Central memory CD8-positive, alpha-beta T cell (primary cell): ENCODE measurements around the gene BSND.

Experiments
- ATAC-seq: fragments of 150-1000 bp; cut with Tn5 transposase; replicated peaks from 2 replicates; pipeline ENCODE4 v1.10.0; 2022; ENCODE audit warnings: mild to moderate bottlenecking, moderate FRiP score, moderate number of reproducible peaks; ENCODE audit not compliant: poor library complexity, severe bottlenecking; ENCODE audit errors: extremely low read depth
- DNase-seq, 2 donors: peaks; one replicate each; pipeline ENCODE4 v3.0.0; 2021; ENCODE audit warnings: low spot score in 2 of 2
- H3K27ac Mint-ChIP-seq: one replicate; pipeline ENCODE4 v1.8.0; 2022; ENCODE audit warnings: low read depth, mild to moderate bottlenecking, moderate library complexity, mixed read lengths
- H3K27me3 Mint-ChIP-seq: one replicate; pipeline ENCODE4 v1.8.0; 2022; ENCODE audit warnings: mixed read lengths
- H3K36me3 Mint-ChIP-seq: one replicate; pipeline ENCODE4 v1.8.0; 2022; ENCODE audit warnings: mild to moderate bottlenecking, moderate library complexity, mixed read lengths; ENCODE audit not compliant: insufficient read depth
- H3K4me1 Mint-ChIP-seq: one replicate; pipeline ENCODE4 v1.8.0; 2022; ENCODE audit warnings: mixed read lengths
- H3K4me3 Mint-ChIP-seq: one replicate; pipeline ENCODE4 v1.8.0; 2022; ENCODE audit warnings: mild to moderate bottlenecking, moderate library complexity, mixed read lengths
- H3K9me3 Mint-ChIP-seq: one replicate; pipeline ENCODE4 v1.8.0; 2022; ENCODE audit warnings: mixed read lengths

Gene BSND

DNA sequence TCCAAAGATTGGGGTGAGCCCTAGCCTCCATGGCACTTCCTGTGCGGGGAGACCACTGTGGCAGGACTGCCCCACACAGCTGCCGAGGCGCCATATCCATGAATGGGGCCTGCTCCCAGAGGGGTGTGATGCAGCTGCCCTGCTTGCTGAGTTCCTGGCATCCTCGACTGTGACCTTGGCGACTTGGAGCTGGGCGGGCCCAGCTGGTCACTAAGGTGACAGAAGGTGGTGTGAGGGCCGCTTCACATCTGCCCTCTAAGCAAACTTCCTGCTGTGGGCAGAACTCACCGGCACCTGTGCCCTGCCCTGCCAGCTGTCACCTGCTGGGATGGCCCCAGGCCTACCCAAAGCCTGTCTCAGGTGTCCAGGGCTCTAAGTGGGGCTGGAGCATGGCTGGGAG lies 9.3 kb upstream of the BSND start:
- ATAC-seq (no peak), DNase-seq (no peak)
- no peaks in the 10 kb centered on the region for H3K9me3 Mint-ChIP-seq
- no peaks in the 10 kb centered on the region for H3K4me1 Mint-ChIP-seq
- no peak overlapping the region for H3K4me3 Mint-ChIP-seq
- no peaks in the 10 kb centered on the region for H3K36me3 Mint-ChIP-seq
- H3K27ac Mint-ChIP-seq: peak overlapping the region; percentile 6
- H3K27me3 Mint-ChIP-seq: no peaks in the 10 kb centered on the region

GRCh38 chr1:54989968-54990810 lies 8.5 kb upstream of the BSND start:
- ATAC-seq (no peak), DNase-seq (no peak)
- Mint-ChIP-seq H3K4me1 (peaks cover 4% of the 10 kb centered on the region), H3K27ac (no peak overlapping the region), H3K27me3 (no peaks in the 10 kb centered on the region), H3K9me3 (no peaks in the 10 kb centered on the region), H3K36me3 (no peaks in the 10 kb centered on the region), H3K4me3 (no peak overlapping the region)

- DNase-seq (no peak), ATAC-seq (no peak)
- peaks cover 1% of the 10 kb centered on the region for H3K36me3 Mint-ChIP-seq
- peaks cover 12% of the 10 kb centered on the region for H3K4me1 Mint-ChIP-seq
- no peaks in the 10 kb centered on the region for H3K27me3 Mint-ChIP-seq
- H3K4me3 Mint-ChIP-seq: no peak overlapping the region
- H3K9me3 Mint-ChIP-seq: no peaks in the 10 kb centered on the region
- no peak overlapping the region for H3K27ac Mint-ChIP-seq
Observed at GRCh38 chr1:54990916-54991315, 7.8 kb upstream of the BSND start.

- no peak overlapping the region for H3K27ac Mint-ChIP-seq
- ATAC-seq: no peak
Observed at GRCh38 chr1:54991939-54992338, 6.8 kb upstream of the BSND start.

GRCh38 chr1:54993140-54993539 lies 5.6 kb upstream of the BSND start:
- DNase-seq (no peak), ATAC-seq (no peak)
- H3K27ac Mint-ChIP-seq: no peak overlapping the region
- no peak overlapping the region for H3K4me3 Mint-ChIP-seq
- peaks cover 4% of the 10 kb centered on the region for H3K36me3 Mint-ChIP-seq
- H3K27me3 Mint-ChIP-seq: peaks cover 9% of the 10 kb centered on the region
- H3K9me3 Mint-ChIP-seq: no peaks in the 10 kb centered on the region
- peaks cover 20% of the 10 kb centered on the region for H3K4me1 Mint-ChIP-seq

More at GRCh38 chr1:54991939-54992338, 6.8 kb upstream of the BSND start:
- Mint-ChIP-seq H3K36me3 (peaks cover 4% of the 10 kb centered on the region), H3K27me3 (peaks cover 1% of the 10 kb centered on the region), H3K4me3 (no peak overlapping the region), H3K4me1 (peaks cover 20% of the 10 kb centered on the region), H3K9me3 (no peaks in the 10 kb centered on the region)
- no peak for DNase-seq

- H3K27me3 Mint-ChIP-seq: peaks cover 9% of the 10 kb centered on the region
- DNase-seq (no peak), ATAC-seq (no peak)
- H3K27ac Mint-ChIP-seq: peak overlapping the region; percentile 63
- peaks cover 4% of the 10 kb centered on the region for H3K36me3 Mint-ChIP-seq
- H3K4me1 Mint-ChIP-seq: peaks cover 20% of the 10 kb centered on the region
- no peak overlapping the region for H3K4me3 Mint-ChIP-seq
- H3K9me3 Mint-ChIP-seq: no peaks in the 10 kb centered on the region
Observed at GRCh38 chr1:54994355-54994990, 4.3 kb upstream of the BSND start.

DNA sequence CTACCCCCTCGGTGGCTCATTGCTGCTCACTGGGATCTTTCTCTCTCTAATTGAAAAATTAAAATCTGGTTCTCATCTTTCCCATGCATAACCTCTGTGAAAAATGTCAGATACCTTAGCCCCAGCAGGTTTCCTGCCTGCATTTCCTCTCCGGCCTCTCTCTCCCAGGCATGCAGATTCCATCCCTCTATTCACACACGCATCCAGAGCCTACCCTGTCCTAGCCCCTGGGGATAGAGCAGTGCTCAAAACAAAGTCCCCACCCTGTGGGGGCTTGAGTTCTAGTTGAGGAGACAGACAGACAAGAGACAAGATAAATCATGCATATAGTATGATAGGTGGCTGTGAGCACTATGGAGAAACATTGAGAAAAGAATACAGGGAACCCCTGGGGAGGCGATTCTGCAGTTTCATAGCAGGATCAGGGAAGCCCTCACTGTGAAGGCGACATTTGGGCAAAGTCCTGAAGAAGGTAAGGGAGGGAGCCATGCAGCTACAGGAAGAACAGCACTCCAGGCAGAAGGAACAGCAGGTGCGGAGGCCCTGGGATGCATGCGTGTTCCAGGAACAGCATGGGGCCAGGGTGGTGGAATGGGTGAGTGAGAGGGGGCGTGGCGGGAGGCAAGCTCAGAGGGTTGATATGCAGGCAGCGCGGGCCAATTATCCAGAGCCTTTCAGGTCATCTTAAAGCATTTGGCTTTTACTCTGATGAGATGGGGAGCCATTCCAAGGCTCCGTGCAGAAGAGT lies 3.5 kb upstream of the BSND start:
- no peaks in the 10 kb centered on the region for H3K9me3 Mint-ChIP-seq
- H3K4me3 Mint-ChIP-seq: peak overlapping the region; percentile 43
- no peak for ATAC-seq
- peaks cover 4% of the 10 kb centered on the region for H3K36me3 Mint-ChIP-seq
- H3K4me1 Mint-ChIP-seq: peaks cover 20% of the 10 kb centered on the region
- DNase-seq: no peak
- peaks cover 9% of the 10 kb centered on the region for H3K27me3 Mint-ChIP-seq
- H3K27ac Mint-ChIP-seq: peak overlapping the region; percentile 63

- ATAC-seq: peak; percentile 94
Observed at GRCh38 chr1:54995835-54996234, 2.9 kb upstream of the BSND start.

GRCh38 chr1:54996359-54996868 lies 2.3 kb upstream of the BSND start:
- peak; percentile 75 for ATAC-seq
- Mint-ChIP-seq H3K9me3 (no peaks in the 10 kb centered on the region), H3K27me3 (peaks cover 9% of the 10 kb centered on the region), H3K36me3 (peaks cover 4% of the 10 kb centered on the region), H3K27ac (peak overlapping the region; percentile 63), H3K4me3 (peak overlapping the region; percentile 43), H3K4me1 (peaks cover 20% of the 10 kb centered on the region)
- peak; percentile 71 to 75 for DNase-seq

More at GRCh38 chr1:54995835-54996234, 2.9 kb upstream of the BSND start:
- Mint-ChIP-seq H3K27me3 (peaks cover 9% of the 10 kb centered on the region), H3K4me3 (peak overlapping the region; percentile 43), H3K9me3 (no peaks in the 10 kb centered on the region), H3K27ac (peak overlapping the region; percentile 63), H3K36me3 (peaks cover 4% of the 10 kb centered on the region), H3K4me1 (peaks cover 20% of the 10 kb centered on the region)
- DNase-seq: peak; percentile 26 to 59

- DNase-seq (no peak), ATAC-seq (no peak)
- H3K4me1 Mint-ChIP-seq: peaks cover 20% of the 10 kb centered on the region
- H3K9me3 Mint-ChIP-seq: no peaks in the 10 kb centered on the region
- peak overlapping the region; percentile 43 for H3K4me3 Mint-ChIP-seq
- H3K27ac Mint-ChIP-seq: no peak overlapping the region
- peaks cover 9% of the 10 kb centered on the region for H3K27me3 Mint-ChIP-seq
- H3K36me3 Mint-ChIP-seq: peaks cover 4% of the 10 kb centered on the region
Observed at GRCh38 chr1:54996869-54997710, 1.6 kb upstream of the BSND start.

- Mint-ChIP-seq H3K4me1 (peaks cover 20% of the 10 kb centered on the region), H3K4me3 (peak overlapping the region; percentile 42), H3K27me3 (peaks cover 9% of the 10 kb centered on the region), H3K27ac (no peak overlapping the region), H3K36me3 (peaks cover 4% of the 10 kb centered on the region), H3K9me3 (no peaks in the 10 kb centered on the region)
- DNase-seq: no peak
- ATAC-seq: no peak
Observed at GRCh38 chr1:54997711-54997986, 1.1 kb upstream of the BSND start.

- peaks cover 4% of the 10 kb centered on the region for H3K36me3 Mint-ChIP-seq
- peaks cover 9% of the 10 kb centered on the region for H3K27me3 Mint-ChIP-seq
- no peak overlapping the region for H3K27ac Mint-ChIP-seq
- peaks cover 20% of the 10 kb centered on the region for H3K4me1 Mint-ChIP-seq
- ATAC-seq: no peak
- no peaks in the 10 kb centered on the region for H3K9me3 Mint-ChIP-seq
- no peak overlapping the region for H3K4me3 Mint-ChIP-seq
- DNase-seq: no peak
Observed at GRCh38 chr1:54998100-54998499, 633 bp upstream of the BSND start.
